Stimulated activated naive CD4-positive, alpha-beta T cell (primary cell): ENCODE results near the gene TMTC1.
A peak's percentile ranks its signal among the peaks of the same experiment; 100 is the strongest.
"Not testable (repeated sequence)": the region's sequence is repeated elsewhere in the genome, so short reads cannot be mapped to it uniquely, and the experiment has no call there.

Source experiments
- DNase-seq, 6 experiments: peaks; one replicate each; lab custom pipeline; 2025; lab: John Stamatoyannopoulos, UW

Gene TMTC1

GRCh38 chr12:29665107-29665506, 118.6 kb downstream of the TMTC1 start:
- no peak for DNase-seq

- no peak for DNase-seq
These were observed 120.9 kb downstream of the TMTC1 start for GRCh38 chr12:29662734-29663323.

DNA sequence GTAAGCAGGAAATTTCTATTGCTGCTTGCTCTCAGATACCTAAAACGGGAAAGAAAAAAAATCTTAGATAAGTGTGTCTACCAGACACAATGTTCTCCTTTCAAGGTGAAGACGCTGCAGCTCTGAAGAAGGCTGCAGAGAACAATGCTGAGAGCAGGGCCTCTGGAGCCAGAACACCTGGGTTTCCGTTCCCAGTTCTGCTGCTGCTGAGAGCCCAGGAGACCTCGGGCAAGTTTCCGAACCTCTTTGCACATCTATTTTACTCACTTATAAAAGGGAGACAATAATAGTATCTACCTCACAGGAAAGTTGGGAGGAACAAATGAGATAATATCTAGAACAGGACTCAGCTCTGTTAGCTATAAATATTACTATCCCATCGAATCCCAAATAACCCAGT, 122.9 kb downstream of the TMTC1 start:
- DNase-seq = no peak

GRCh38 chr12:29656762-29657538, 126.8 kb downstream of the TMTC1 start:
- DNase-seq = no peak

- DNase-seq = no peak
These were observed 127.9 kb downstream of the TMTC1 start for GRCh38 chr12:29655861-29656260.

DNA sequence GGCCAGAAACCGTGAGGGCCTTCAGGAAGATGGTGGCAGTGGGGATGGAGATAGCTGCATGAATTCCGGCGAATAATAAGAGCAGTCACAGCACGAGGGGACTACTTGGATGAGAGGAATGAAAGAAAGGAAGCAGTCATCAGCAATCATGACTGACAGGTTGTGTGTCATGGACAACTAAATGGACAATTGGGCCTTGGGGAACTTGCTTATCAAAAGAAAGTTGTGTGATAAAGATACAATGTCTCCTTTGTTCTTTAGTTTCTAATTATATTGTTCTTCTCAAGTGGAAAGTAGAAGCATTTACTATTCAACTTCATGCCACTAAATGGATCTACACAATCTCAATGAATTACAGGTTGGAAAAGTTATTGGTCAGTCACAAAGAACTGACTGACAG, 130.5 kb downstream of the TMTC1 start:
- no peak for DNase-seq

DNA sequence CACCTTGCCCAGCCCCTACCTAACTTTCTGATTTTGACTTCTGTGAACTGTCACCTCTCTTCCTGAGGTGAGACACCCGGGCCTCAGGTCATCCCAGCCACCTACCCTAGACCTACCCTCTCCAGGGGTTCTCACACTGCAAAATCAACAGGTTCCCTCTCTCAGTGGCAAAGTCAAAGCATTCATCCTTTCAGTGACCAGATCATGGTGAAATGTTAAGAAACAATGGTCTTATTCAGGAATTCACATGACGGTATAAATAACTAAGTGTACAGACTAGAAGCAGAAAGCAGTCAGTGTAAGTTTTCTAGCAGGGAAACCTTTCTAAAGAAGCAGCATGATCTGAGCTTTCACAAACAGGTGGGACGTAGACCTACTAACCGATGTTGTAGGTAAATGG, 133.4 kb downstream of the TMTC1 start:
- no peak for DNase-seq

DNA sequence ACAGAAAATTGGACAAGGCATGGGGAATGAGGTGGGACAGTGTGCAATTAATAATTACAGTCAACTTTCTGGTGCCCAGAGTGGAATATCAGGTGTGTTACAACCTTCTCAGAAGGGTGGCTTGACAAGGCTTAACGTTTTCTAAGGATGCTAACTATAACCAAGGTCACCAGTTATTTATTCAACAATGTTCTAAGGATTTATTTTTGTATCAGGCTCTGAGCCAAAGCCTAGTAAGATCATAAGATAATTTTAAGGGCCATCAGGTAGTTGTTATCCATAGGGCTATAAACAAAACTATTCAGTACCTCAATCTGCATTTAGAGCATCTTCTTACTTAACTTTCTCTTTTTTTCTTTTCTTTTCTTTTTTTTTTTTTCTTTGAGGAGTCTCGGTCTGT, 134.0 kb downstream of the TMTC1 start:
- no peak for DNase-seq

DNA sequence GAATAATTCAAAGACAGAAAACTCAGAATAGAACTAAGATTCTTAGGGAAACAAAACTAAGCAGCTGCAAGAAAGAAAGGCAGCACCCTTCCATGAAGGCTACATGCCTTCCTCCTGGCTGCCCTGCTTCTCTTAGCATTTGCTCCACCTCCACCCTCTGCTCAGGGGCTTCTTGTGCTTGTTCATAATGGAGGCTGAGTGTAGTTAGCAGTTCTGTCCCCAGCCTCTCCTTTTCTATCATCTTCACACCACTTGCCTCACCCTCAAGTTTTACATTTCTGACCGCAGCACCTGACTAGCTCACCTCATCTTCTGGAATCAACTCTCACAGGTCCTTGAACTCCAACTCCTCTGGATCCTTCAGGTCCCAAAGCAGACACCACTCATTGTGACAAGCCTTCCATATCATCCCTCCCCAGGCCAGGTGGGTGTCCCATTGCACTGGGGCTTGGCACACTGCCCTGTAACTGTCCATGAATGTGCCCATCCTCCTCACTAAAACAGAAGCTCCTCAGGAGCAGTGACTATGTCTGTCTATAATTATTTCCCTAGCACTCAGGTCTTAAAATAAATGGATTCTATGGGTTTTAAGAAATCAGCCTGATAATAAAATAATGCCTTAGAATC, 139.1 kb downstream of the TMTC1 start:
- peak in 1 of 6 experiments; percentile 0 for DNase-seq

- no peak for DNase-seq
These were observed 143.0 kb downstream of the TMTC1 start for GRCh38 chr12:29640589-29641345.

DNA sequence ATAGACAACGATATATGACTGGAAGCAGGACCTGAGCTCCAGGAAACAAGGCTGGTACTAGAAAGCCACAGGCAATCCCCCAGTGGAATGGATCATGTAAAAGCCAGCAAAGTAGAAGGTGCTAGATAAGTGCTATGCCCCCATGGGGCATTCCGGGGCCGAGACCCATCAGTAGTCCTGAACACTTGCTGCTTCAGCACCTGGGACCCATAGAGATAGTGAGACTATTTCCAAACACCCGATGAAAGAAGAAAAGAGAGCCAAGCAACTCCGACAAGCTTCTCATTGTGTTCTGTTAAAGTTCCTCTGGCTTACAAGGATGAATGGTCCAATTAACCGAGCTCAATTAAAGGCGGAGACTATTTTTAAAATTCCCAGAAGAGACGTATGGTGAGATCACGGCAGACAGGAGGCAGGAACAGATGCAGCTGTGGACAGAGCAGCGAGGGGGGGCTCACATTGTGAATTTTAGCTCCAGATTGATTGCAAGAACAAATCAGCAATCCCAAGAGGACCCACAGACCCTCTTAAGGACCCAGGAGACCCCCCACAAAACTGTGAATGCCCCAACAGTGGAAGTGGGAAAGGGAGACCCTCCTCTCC, 143.7 kb downstream of the TMTC1 start:
- DNase-seq = no peak

- DNase-seq = no peak
These were observed 145.2 kb downstream of the TMTC1 start for GRCh38 chr12:29638528-29638927.

- no peak for DNase-seq
These were observed 149.7 kb downstream of the TMTC1 start for GRCh38 chr12:29634057-29634456.

- not testable (repeated sequence) for DNase-seq
These were observed 153.6 kb downstream of the TMTC1 start for GRCh38 chr12:29630164-29630563.

- no peak for DNase-seq
These were observed 156.5 kb downstream of the TMTC1 start for GRCh38 chr12:29627221-29627620.

GRCh38 chr12:29625359-29625953, 158.3 kb downstream of the TMTC1 start:
- no peak for DNase-seq

DNA sequence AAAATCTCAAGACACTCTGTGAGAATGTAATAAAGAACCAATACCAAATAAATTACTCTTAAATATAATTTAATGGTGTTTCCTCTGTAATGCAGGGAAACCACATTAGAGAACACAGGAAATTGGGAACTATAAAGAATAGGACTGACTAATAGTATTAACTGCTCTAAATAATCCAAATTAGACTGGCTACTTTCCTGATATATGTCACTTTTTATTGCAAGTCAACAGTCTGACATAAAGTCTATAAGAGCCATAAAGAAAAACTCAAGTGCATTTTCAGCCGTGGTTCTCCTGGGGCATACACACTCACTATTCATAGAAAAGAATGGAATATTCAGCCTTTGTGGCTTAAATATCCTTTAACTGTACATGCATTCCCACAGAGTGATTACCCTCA, 161.5 kb downstream of the TMTC1 start:
- DNase-seq = no peak

DNA sequence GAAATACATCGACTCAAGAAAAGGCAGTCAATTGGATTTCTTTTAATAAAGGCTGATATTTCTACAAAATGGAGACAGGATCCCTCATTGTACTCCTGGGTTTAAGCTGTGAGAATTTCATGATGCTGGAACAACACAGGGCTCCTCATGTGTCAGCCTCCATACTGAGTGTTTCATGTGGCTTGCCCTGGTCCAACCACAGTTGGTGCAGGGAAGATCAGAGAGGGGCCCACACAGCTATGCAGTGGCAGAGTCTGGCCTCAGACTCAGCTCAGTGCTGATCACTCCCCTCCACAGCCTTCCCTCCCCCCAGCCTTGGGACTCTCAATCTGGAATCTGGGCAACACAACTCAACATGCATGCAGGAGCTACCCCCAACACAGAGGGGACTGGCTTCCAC, 163.7 kb downstream of the TMTC1 start:
- no peak for DNase-seq

- DNase-seq = no peak
These were observed 166.3 kb downstream of the TMTC1 start for GRCh38 chr12:29617407-29617803.

GRCh38 chr12:29616664-29617406, 166.9 kb downstream of the TMTC1 start:
- DNase-seq = no peak

DNA sequence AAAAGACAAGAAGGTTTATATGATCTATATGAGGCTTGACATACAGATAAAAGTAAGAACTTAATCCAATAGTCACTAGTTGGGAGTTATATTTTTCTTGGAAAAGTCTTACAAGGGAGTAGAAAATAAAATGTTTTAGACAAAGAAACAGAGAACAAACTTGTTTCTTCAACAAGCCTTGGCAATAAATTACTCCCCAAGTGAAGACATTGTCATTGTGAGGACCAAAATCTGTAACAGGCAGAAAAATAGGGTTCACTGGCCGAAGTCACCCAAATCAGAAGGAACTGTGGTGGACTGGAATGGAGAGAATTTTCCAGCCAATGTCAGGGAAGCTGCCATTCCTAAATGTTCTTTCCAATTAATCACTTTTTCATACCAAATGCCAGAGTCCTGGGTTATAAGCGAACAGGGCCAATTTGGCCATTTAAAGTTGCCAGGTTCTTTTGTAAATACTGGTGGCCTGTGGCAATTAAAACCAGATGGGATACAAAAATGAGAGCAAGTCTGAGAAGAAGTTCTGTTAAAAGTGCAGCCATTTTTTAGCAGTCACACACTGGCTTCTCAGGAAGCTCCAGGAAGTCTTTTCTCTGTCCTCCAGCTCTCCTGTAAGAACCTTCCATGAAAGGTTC, 168.9 kb downstream of the TMTC1 start:
- no peak for DNase-seq
